K562 (cell line): ENCODE results near the gene GLIS2. TPM values are rescaled to one million over a fixed set of nuclear protein-coding genes. Genes with fewer than 3 reads are reported as not detected.

ENCODE experiments used
- ATAC-seq: fragments of 200-7000 bp; cut with Tn5 transposase; 3 replicates; pipeline ENCODE4 v1.9.1; 2020; ENCODE audit warnings: moderate library complexity
- BruUV-seq: library from RNA; stranded (reverse); fragments of 400-500 nt; replicated peaks from 2 replicates; lab custom pipeline; 2021; lab: Mats Ljungman, UMichigan
- CTCF ChIA-PET: fragments of 300-600 bp; formaldehyde crosslinking; extraction: SDS; loops from one replicate; lab custom pipeline; 2021; ENCODE audit warnings: low intra/inter-chr PET ratio; lab: Yijun Ruan, JAX
- POLR2A ChIA-PET: fragments of 300-600, 350-650 bp; sonication (Branson Sonifier 250); formaldehyde crosslinking; extraction: SDS; loops from one replicate; lab custom pipeline; 2021; ENCODE audit warnings: antibody characterized with exemption, inconsistent platforms; lab: Yijun Ruan, JAX
- DNase-seq, 4 experiments: peaks; one replicate each; pipeline versions ENCODE4 v3.0.0 to v3.0.0-alpha.2; 2011 to 2018; ENCODE audit warnings: low spot score in 3 of 4, mixed read lengths in 3 of 4; ENCODE audit errors: extremely low read depth in 1 of 4
- FAIRE-seq: peaks from 2 replicates; lab custom pipeline; 2011; peaks lifted over from hg19 to GRCh38; lab: Jason Lieb, UNC
- H2AFZ ChIP-seq: 2 replicates; pipeline ENCODE4 v1.6.0; 2011; ENCODE audit warnings: low read depth, low read length, control low read depth, inconsistent platforms
- H3K27ac ChIP-seq: fragments of 200-600 bp; 3 replicates; pipeline ENCODE4 v1.8.0; 2011; ENCODE audit warnings: low read depth, mild to moderate bottlenecking, control low read depth, inconsistent platforms, low read length, moderate library complexity, mixed read lengths; ENCODE audit errors: extremely low read depth
- H3K27me3 ChIP-seq, 2 experiments: fragments of 300-600 bp in 1 of 2; 2 replicates in 1 of 2; 3 replicates in 1 of 2; pipeline versions ENCODE4 v1.6.0 to v1.8.0; 2011; ENCODE audit warnings: inconsistent platforms in 2 of 2, low read length in 2 of 2, mild to moderate bottlenecking in 1 of 2, mixed read lengths in 1 of 2, moderate library complexity in 1 of 2; ENCODE audit not compliant: control insufficient read depth in 2 of 2, insufficient read depth in 2 of 2
- H3K36me3 ChIP-seq: fragments of 300-600 bp; 3 replicates; pipeline ENCODE4 v1.8.0; 2011; ENCODE audit warnings: mild to moderate bottlenecking, low read length, inconsistent platforms; ENCODE audit not compliant: control insufficient read depth, insufficient read depth
- H3K4me1 ChIP-seq, 2 experiments: fragments of 200-600 bp in 1 of 2; replicated peaks in 1 of 2; 2 replicates in 1 of 2; 3 replicates in 1 of 2; pipeline versions ENCODE4 v1.5.1 to v1.8.0; 2011; ENCODE audit warnings: inconsistent platforms in 2 of 2, low read length in 2 of 2, mild to moderate bottlenecking in 1 of 2, mixed read lengths in 1 of 2, moderate library complexity in 1 of 2; ENCODE audit not compliant: control insufficient read depth in 2 of 2, insufficient read depth in 2 of 2
- H3K4me2 ChIP-seq: 2 replicates; pipeline ENCODE4 v1.6.1; 2011; ENCODE audit warnings: low read length, control low read depth, inconsistent platforms, mixed read lengths; ENCODE audit not compliant: insufficient read depth
- H3K4me3 ChIP-seq: fragments of 200-600 bp; sonication (generic), shearing (Covaris generic); 2 replicates; pipeline ENCODE4 v1.5.1; 2016; ENCODE audit warnings: control low read depth, inconsistent platforms
- H3K79me2 ChIP-seq: fragments of 200-600 bp; 3 replicates; pipeline ENCODE4 v1.8.0; 2011; ENCODE audit warnings: low read length, inconsistent platforms; ENCODE audit not compliant: control insufficient read depth, insufficient read depth
- H3K9ac ChIP-seq, 2 experiments: 2 replicates each; pipeline versions ENCODE4 v1.6.0 to v1.6.1; 2011; ENCODE audit warnings: low read depth in 2 of 2, low read length in 2 of 2, control low read depth in 1 of 2, inconsistent platforms in 1 of 2, mild to moderate bottlenecking in 1 of 2, mixed read lengths in 1 of 2; ENCODE audit not compliant: insufficient read depth in 1 of 2
- H3K9me1 ChIP-seq: one replicate; pipeline ENCODE4 v1.6.0; 2011; ENCODE audit warnings: inconsistent platforms, mild to moderate bottlenecking, low read length, moderate library complexity; ENCODE audit not compliant: control insufficient read depth, insufficient read depth
- H3K9me3 ChIP-seq: replicated peaks from 2 replicates; pipeline ENCODE4 v1.5.1; 2011; ENCODE audit warnings: low read depth, low read length, inconsistent platforms; ENCODE audit not compliant: control insufficient read depth, insufficient read depth
- H4K20me1 ChIP-seq: replicated peaks from 2 replicates; pipeline ENCODE4 v1.6.1; 2011; ENCODE audit warnings: low read length, inconsistent platforms, mixed read lengths; ENCODE audit not compliant: control insufficient read depth, insufficient read depth
- BRF1 ChIP-seq: IDR thresholded peaks from 3 replicates; pipeline ENCODE4 v1.6.1; 2011; ENCODE audit warnings: borderline replicate concordance, mild to moderate bottlenecking; ENCODE audit not compliant: insufficient read length; ENCODE audit errors: extremely low read depth
- CBFA2T3 ChIP-seq: fragments of 450-650 bp; IDR thresholded peaks from 2 replicates; pipeline ENCODE4 v1.6.1; 2017
- CCAR2 ChIP-seq: fragments of 200-400 bp; formaldehyde crosslinking; IDR thresholded peaks from 2 replicates; pipeline ENCODE4 v1.6.1; 2017; ENCODE audit warnings: mild to moderate bottlenecking, low read depth, low read length
- FOSL1 ChIP-seq: fragments of 200-800 bp; sonication (Bioruptor generic); conservative IDR thresholded peaks from 2 replicates; pipeline ENCODE4 v1.6.1; 2016; ENCODE audit warnings: missing genetic modification characterization, missing compliant biosample characterization
- HDAC8 ChIP-seq: fragments of 450-650 bp; IDR thresholded peaks from 2 replicates; pipeline ENCODE4 v1.6.1; 2016; ENCODE audit warnings: mild to moderate bottlenecking, missing genetic modification characterization, moderate library complexity, missing compliant biosample characterization
- MLLT1 ChIP-seq, 2 experiments: fragments of 450-650 bp; IDR thresholded peaks; 2 replicates each; pipeline ENCODE4 v1.6.1; 2016
- POLR2A ChIP-seq: fragments of 450-650 bp; conservative IDR thresholded peaks from 2 replicates; pipeline ENCODE4 v1.6.1; 2016
- RB1 ChIP-seq: fragments of 450-650 bp; IDR thresholded peaks from 2 replicates; pipeline ENCODE4 v1.6.1; 2017; ENCODE audit warnings: low read depth, mild to moderate bottlenecking
- TFAP4 ChIP-seq: sonication (generic); formaldehyde crosslinking; IDR thresholded peaks from 2 replicates; pipeline ENCODE4 v1.8.0; 2022; ENCODE audit warnings: missing genetic modification reagents, mild to moderate bottlenecking, moderate library complexity, borderline replicate concordance
- ZKSCAN1 ChIP-seq: fragments of 150-350 bp; IDR thresholded peaks from 2 replicates; pipeline ENCODE4 v1.6.1; 2016; ENCODE audit warnings: low read depth, low read length
- WGBS: fragments of 100-300 bp; shearing (Covaris generic); methylation state at CpG from one replicate; pipeline ENCODE4 v1.1.6; 2016; ENCODE audit warnings: low coverage, mixed read lengths; ENCODE audit not compliant: insufficient coverage; ENCODE audit errors: missing lambda C conversion rate; 5-methylcytosine and 5-hydroxymethylcytosine counted together
- in situ Hi-C: fragments of 300-500 bp; cut with MboI; formaldehyde crosslinking; loops from 4 replicates; pipeline ENCODE4 v1.15.0; 2018; ENCODE audit warnings: inconsistent platforms, mixed read lengths
- intact Hi-C: fragments of 100-400 bp; cut with micrococcal nuclease; formaldehyde crosslinking; loops from 2 replicates; pipeline ENCODE4 v1.14.2; 2022
- polyA plus RNA-seq, 8 experiments: library from polyadenylated mRNA; depleted of rRNA in 4 of 8; stranded (reverse) in 5 of 8; unstranded in 3 of 8; fragments of >200 nt; fragmentation: Nextera tagmentation in 2 of 8; fragmentation: Illumina TruSeq in 1 of 8; extraction: Ambion mirVana in 2 of 8; extraction: Trizol in 1 of 8; gene quantifications; 2 replicates each; pipeline versions ENCODE4 v1.2.1 to v1.2.3, GENCODE V29; 2011 to 2014; ENCODE audit warnings: inconsistent platforms in 1 of 8, missing spikeins in 1 of 8
- total RNA-seq, 7 experiments: library from RNA; depleted of rRNA in 6 of 7; stranded (reverse); fragments of >200 nt in 6 of 7; fragmentation: Illumina TruSeq in 2 of 7; extraction: Trizol in 2 of 7; gene quantifications; 2 replicates each; pipeline versions ENCODE4 v1.2.1 to v1.2.3, GENCODE V29; 2011 to 2021; ENCODE audit warnings: low replicate concordance in 1 of 7
- TF ChIP-seq, protein P1 (sequence below): sonication (generic); formaldehyde crosslinking; IDR thresholded peaks from 2 replicates; pipeline ENCODE4 v1.8.0; 2022; ENCODE audit warnings: mild to moderate bottlenecking, low read depth, missing genetic modification reagents
- TF ChIP-seq, protein P2 (sequence below): sonication (generic); formaldehyde crosslinking; IDR thresholded peaks from 2 replicates; pipeline ENCODE4 v1.8.0; 2022; ENCODE audit warnings: mild to moderate bottlenecking, missing genetic modification reagents

GLIS2 gene
- total and polyA plus RNA-seq, 9 of the 15 experiments (the other 6 are each of a cell fraction or from before 2014, with no cell fraction given): 0.10 to 9.0 (median 0.57) TPM

GRCh38 chr16:4313563-4314531 lies 2.0 kb upstream of the GLIS2 start:
- Histone ChIP-seq H3K4me1 (peaks cover 5 to 51% of the 10 kb centered on the region in 2 experiments; a peak in 4 of 5 replicates), H3K9me1 (no peaks in the 10 kb centered on the region), H3K27ac (0 out of 3 replicates have a peak overlapping the region, but pooled peaks have one; percentile 31), H3K79me2 (peaks cover 14% of the 10 kb centered on the region), H2AFZ (peak overlapping the region; percentile 87), H4K20me1 (no peaks in the 10 kb centered on the region; the same call in 1 of the 2 replicates), H3K4me3 (no peak overlapping the region), H3K9ac (peak overlapping the region in 1 of 2 experiments; percentile 76; a peak in 2 of 4 replicates), H3K9me3 (no peaks in the 10 kb centered on the region), H3K4me2 (peak overlapping the region; percentile 68; the same call in 1 of the 2 replicates), H3K27me3 (no peaks in the 10 kb centered on the region), H3K36me3 (no peaks in the 10 kb centered on the region)
- WGBS: 12% methylated on average over 29 of the region's 43 CpGs
- intact Hi-C loops: no loop called here
- FAIRE-seq: peak; percentile 87
- ChIA-PET CTCF (no interaction called here), POLR2A (interaction anchor here (0.7 to 1.2 kb wide), 2 partner anchors 16 to 42 kb away, joined by 3 read pairs; no protein-coding TSS in a partner anchor)
- no TSS peak for BruUV-seq
- DNase-seq: peak; percentile 76 to 85 (median 80)
- in situ Hi-C loops: no loop called here
- ATAC-seq: peak; percentile 84
- TF ChIP-seq ZKSCAN1 (peak; percentile 99), CCAR2 (no peak), POLR2A (no peak), HDAC8 (peak; percentile 56; the same call in 1 of the 2 replicates), FOSL1 (tag) (no peak), BRF1 (no peak), RB1 (peak; percentile 67; the same call in 1 of the 2 replicates), CBFA2T3 (no peak), MLLT1 (IDR thresholded peaks at IDR 0.05) (no peak), TFAP4 (peak; percentile 62; the same call in 1 of the 2 replicates)
- TF ChIP-seq, protein P1, sequence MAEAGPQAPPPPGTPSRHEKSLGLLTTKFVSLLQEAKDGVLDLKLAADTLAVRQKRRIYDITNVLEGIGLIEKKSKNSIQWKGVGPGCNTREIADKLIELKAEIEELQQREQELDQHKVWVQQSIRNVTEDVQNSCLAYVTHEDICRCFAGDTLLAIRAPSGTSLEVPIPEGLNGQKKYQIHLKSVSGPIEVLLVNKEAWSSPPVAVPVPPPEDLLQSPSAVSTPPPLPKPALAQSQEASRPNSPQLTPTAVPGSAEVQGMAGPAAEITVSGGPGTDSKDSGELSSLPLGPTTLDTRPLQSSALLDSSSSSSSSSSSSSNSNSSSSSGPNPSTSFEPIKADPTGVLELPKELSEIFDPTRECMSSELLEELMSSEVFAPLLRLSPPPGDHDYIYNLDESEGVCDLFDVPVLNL (CRISPR knock-in tag): 0 out of 2 replicates have a peak, but pooled peaks have one; percentile 41
- TF ChIP-seq, protein P2, sequence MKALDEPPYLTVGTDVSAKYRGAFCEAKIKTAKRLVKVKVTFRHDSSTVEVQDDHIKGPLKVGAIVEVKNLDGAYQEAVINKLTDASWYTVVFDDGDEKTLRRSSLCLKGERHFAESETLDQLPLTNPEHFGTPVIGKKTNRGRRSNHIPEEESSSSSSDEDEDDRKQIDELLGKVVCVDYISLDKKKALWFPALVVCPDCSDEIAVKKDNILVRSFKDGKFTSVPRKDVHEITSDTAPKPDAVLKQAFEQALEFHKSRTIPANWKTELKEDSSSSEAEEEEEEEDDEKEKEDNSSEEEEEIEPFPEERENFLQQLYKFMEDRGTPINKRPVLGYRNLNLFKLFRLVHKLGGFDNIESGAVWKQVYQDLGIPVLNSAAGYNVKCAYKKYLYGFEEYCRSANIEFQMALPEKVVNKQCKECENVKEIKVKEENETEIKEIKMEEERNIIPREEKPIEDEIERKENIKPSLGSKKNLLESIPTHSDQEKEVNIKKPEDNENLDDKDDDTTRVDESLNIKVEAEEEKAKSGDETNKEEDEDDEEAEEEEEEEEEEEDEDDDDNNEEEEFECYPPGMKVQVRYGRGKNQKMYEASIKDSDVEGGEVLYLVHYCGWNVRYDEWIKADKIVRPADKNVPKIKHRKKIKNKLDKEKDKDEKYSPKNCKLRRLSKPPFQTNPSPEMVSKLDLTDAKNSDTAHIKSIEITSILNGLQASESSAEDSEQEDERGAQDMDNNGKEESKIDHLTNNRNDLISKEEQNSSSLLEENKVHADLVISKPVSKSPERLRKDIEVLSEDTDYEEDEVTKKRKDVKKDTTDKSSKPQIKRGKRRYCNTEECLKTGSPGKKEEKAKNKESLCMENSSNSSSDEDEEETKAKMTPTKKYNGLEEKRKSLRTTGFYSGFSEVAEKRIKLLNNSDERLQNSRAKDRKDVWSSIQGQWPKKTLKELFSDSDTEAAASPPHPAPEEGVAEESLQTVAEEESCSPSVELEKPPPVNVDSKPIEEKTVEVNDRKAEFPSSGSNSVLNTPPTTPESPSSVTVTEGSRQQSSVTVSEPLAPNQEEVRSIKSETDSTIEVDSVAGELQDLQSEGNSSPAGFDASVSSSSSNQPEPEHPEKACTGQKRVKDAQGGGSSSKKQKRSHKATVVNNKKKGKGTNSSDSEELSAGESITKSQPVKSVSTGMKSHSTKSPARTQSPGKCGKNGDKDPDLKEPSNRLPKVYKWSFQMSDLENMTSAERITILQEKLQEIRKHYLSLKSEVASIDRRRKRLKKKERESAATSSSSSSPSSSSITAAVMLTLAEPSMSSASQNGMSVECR (CRISPR knock-in tag): 0 out of 2 replicates have a peak, but pooled peaks have one; percentile 8
